Measurements from ENCODE around the gene OR51S1. TPM values are rescaled to one million over a fixed set of nuclear protein-coding genes. Genes with fewer than 3 reads are reported as not detected.
"Not testable (repeated sequence)": the region's sequence is repeated elsewhere in the genome, so short reads cannot be mapped to it uniquely, and the experiment has no call there.

Gene OR51S1
- total RNA-seq, 1 donor from 2014 or later: not detected

DNA sequence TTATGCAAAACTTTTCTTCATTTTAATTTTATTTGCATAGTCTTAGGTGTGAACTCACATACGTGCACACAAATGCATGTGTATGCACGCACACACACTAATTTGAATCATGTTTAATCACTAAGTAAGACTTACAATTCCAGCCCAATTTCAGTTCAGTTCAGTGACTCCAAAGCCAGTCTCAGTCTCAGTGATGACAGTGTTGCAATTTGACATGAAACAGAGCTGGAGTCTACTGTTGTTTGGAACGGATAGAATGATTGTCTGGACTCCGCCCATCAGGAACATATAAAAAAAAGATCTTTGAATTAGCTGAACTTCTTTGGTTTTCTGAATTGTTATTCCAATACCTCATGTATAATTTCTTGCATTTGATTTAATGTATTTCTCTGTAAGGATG, 14.9 kb upstream of the OR51S1 start:
- no peaks in the 10 kb centered on the region for H3K36me3 ChIP-seq
- DNase-seq (no peak), ATAC-seq (no peak)
- no peaks in the 10 kb centered on the region for H3K27me3 ChIP-seq (ENCODE audit: low read depth)
- H3K9me3 ChIP-seq: no peaks in the 10 kb centered on the region
- intact Hi-C loops (cut with DNase I): no loop called here
- H3K4me1 ChIP-seq: no peaks in the 10 kb centered on the region
- TF ChIP-seq, protein P1, sequence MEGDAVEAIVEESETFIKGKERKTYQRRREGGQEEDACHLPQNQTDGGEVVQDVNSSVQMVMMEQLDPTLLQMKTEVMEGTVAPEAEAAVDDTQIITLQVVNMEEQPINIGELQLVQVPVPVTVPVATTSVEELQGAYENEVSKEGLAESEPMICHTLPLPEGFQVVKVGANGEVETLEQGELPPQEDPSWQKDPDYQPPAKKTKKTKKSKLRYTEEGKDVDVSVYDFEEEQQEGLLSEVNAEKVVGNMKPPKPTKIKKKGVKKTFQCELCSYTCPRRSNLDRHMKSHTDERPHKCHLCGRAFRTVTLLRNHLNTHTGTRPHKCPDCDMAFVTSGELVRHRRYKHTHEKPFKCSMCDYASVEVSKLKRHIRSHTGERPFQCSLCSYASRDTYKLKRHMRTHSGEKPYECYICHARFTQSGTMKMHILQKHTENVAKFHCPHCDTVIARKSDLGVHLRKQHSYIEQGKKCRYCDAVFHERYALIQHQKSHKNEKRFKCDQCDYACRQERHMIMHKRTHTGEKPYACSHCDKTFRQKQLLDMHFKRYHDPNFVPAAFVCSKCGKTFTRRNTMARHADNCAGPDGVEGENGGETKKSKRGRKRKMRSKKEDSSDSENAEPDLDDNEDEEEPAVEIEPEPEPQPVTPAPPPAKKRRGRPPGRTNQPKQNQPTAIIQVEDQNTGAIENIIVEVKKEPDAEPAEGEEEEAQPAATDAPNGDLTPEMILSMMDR (IDR thresholded peaks at IDR 0.05): no peak
- no peak overlapping the region for H3K27ac ChIP-seq
- no peak overlapping the region for H3K4me3 ChIP-seq

DNA sequence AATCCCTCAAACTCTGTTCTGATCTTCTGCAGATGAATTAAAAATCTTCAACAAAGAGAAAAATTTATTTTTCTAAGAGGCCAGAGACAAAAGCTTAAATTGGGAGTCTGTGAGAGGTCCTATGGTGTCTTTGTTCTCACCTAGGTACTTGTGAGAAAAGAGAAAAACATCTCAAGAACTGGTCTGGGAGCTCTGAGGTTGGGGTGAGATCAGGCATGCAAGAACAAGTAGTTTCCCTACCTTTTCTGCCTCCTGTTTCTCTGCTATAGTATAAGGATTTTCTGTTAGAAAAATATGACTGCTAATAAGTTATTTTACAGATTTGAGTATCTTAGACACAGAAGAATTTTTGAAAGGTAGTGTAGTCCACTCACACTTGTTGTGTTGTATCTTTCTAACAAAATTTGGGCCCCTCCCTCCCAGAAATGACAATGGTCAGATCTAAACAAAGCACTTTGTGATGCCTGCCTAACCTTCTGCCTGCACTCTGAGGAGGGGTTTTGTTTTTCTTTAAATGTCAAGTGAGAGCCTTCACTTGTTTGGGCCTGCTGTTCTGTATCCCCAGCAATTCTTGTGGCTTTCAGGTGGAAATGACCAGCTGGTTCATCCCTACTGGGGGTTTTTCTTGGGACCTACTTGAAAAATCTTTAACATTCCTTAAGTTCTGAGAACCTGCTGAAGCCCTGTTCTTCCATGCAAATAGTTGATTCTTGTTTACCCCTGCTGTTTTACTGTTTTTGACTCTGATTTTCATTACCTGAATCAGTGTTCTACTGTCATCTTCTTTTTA, 13.6 kb upstream of the OR51S1 start:
- Histone ChIP-seq H3K4me3 (no peak overlapping the region), H3K36me3 (no peaks in the 10 kb centered on the region), H3K27ac (no peak overlapping the region), H3K9me3 (no peaks in the 10 kb centered on the region), H3K27me3 (ENCODE audit: low read depth) (no peaks in the 10 kb centered on the region), H3K4me1 (no peaks in the 10 kb centered on the region)
- DNase-seq (no peak), ATAC-seq (no peak)
- intact Hi-C loops (cut with DNase I): no loop called here
- TF ChIP-seq, protein P1 (IDR thresholded peaks at IDR 0.05): no peak

DNA sequence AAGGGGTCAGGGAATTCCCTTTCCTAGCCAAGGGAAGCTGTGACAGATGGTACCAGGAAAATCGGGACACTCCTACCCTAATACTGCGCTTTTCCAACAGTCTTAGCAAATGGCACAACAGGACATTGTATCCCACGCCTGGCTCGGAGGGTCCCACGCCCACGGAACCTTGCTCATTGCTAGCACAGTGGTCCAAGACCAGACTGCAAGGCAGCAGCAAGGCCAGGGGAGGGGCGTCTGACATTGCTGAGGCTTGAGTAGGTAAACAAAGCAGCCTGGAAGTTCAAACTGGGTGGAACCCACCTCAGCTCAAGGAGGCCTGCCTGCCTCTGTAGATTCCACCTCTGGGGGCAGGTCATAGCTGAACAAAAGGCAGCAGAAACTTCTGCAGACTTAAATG, 5.3 kb upstream of the OR51S1 start:
- H3K27ac ChIP-seq; H3K4me3 ChIP-seq; DNase-seq; H3K9me3 ChIP-seq; H3K27me3 ChIP-seq (ENCODE audit: low read depth); H3K36me3 ChIP-seq; H3K4me1 ChIP-seq; ATAC-seq; intact Hi-C loops (cut with DNase I): not testable (repeated sequence)

DNA sequence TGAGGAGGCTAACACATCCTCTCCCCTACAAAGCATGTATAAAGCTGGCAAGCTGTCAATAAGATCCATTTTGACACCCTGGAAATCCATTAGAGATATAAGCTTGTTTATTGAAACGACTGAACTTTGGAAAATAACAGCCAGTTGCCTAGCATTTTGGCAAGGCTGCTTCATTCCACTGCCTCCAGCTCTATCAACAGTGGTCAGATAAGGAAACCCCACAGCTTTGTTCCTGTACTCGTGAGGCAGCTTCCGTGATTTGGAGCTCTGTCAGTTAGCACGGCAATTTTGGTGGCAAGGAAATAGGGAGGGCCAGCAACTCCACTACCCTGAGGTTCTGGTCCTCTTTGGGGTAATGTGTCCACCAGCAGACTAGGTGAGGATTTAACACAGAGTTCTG, 2.0 kb upstream of the OR51S1 start:
- no peaks in the 10 kb centered on the region for H3K4me1 ChIP-seq
- DNase-seq (no peak), ATAC-seq (no peak)
- intact Hi-C loops (cut with DNase I): no loop called here
- H3K27me3 ChIP-seq (ENCODE audit: low read depth): no peaks in the 10 kb centered on the region
- no peaks in the 10 kb centered on the region for H3K9me3 ChIP-seq
- H3K27ac ChIP-seq: no peak overlapping the region
- TF ChIP-seq, protein P1 (IDR thresholded peaks at IDR 0.05): no peak
- no peaks in the 10 kb centered on the region for H3K36me3 ChIP-seq
- no peak overlapping the region for H3K4me3 ChIP-seq

DNA sequence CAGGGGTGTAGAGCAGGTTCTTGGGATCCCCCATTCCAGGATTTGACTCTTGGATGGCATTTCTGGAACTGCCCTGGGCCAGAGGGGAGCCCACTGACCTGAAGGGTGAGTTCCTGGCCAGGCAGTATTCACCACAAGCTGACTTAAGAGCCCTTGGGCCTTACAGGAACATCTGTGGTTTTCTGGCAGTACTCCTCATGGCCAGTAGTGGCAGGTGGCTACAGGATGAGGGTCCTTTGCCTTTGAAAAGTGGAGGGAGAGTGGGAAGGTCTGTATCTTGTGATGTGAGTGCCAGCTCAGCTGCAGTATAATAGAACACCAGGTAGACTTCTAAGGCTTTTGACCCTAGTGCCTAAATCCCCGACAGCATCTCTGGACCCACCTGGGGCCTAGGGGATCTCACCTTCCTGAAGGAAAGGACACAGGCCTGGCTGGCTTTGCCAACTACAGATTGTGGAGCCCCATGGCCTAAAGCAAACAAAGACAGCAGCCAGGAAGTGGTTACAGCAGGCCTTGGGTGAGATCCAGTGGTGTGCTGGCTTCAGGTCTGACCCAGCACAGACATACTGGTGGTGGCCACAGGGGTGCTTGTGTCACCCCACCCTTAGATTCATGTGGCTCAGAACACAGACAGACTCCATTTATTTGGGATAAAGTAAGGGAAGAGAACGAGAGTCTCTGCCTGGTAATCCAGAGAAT, 9.0 kb downstream of the OR51S1 start:
- Histone ChIP-seq H3K27ac (no peak overlapping the region), H3K9me3 (no peaks in the 10 kb centered on the region), H3K27me3 (ENCODE audit: low read depth) (no peaks in the 10 kb centered on the region), H3K36me3 (no peaks in the 10 kb centered on the region), H3K4me1 (no peaks in the 10 kb centered on the region), H3K4me3 (no peak overlapping the region)
- ATAC-seq (no peak), DNase-seq (no peak)
- TF ChIP-seq, protein P1 (IDR thresholded peaks at IDR 0.05): no peak
- intact Hi-C loops (cut with DNase I): no loop called here

DNA sequence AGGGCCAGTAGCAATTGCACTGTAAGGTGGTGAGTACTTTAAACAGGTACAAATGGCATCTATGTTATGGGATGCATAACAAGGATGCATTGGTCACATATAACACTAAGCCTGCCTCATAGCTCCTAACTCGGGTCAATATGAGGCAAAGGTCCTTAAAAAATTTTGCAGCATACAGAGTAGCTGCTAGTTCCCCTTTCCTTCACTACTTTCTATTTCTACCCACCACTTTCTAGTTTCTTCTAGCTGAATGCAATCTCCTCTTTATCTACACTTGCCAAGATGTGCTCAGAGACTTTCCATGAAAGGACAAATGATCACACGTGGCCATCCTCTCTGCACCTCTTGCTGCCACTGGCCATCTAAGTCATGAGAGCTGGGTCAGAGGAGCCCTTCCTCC, 18.1 kb downstream of the OR51S1 start:
- Histone ChIP-seq H3K36me3 (no peaks in the 10 kb centered on the region), H3K4me3 (no peak overlapping the region), H3K9me3 (no peaks in the 10 kb centered on the region), H3K4me1 (no peaks in the 10 kb centered on the region), H3K27ac (no peak overlapping the region), H3K27me3 (ENCODE audit: low read depth) (no peaks in the 10 kb centered on the region)
- DNase-seq (no peak), ATAC-seq (no peak)
- intact Hi-C loops (cut with DNase I): no loop called here
- TF ChIP-seq, protein P1 (IDR thresholded peaks at IDR 0.05): no peak
